OCI-LY1 (cell line): ENCODE data around the gene WFS1.

Experiments used
- CTCF ChIP-seq: fragments of 200-600 bp; sonication (generic), shearing (Covaris generic); IDR thresholded peaks from 2 replicates; pipeline ENCODE4 v1.5.1; 2017; ENCODE audit warnings: mild to moderate bottlenecking, antibody characterized with exemption, low read length, moderate library complexity, mixed read lengths
- EZH2 ChIP-seq: fragments of 200-600 bp; sonication (generic), shearing (Covaris generic); IDR thresholded peaks from 2 replicates; pipeline ENCODE4 v1.8.0; 2017; ENCODE audit warnings: borderline replicate concordance, mixed run types, mild to moderate bottlenecking, antibody characterized with exemption, low read length, moderate library complexity, mixed read lengths

- TF ChIP-seq CTCF (no peak), EZH2 (no peak)
Observed at GRCh38 chr4:6273661-6273990, 4.0 kb downstream of the WFS1 start.
